CD4-positive, alpha-beta T cell (primary cell): Measurements from ENCODE around the gene EGFR. TPM values are rescaled to one million over a fixed set of nuclear protein-coding genes. Genes with fewer than 3 reads are reported as not detected.

ENCODE experiments used
- ATAC-seq: fragments of 200-7000 bp; cut with Tn5 transposase; one replicate; pipeline ENCODE4 v1.10.0; 2022; ENCODE audit warnings: mild to moderate bottlenecking; ENCODE audit not compliant: poor library complexity
- CTCF ChIA-PET: fragments of 350-600 bp; sonication (Branson Sonifier 250); formaldehyde crosslinking; loops from one replicate; lab custom pipeline; 2021; ENCODE audit warnings: antibody characterized with exemption, inconsistent platforms; lab: Charles Lee
- POLR2A ChIA-PET: fragments of 350-600 bp; sonication (Branson Sonifier 250); formaldehyde crosslinking; loops from one replicate; lab custom pipeline; 2021; ENCODE audit warnings: antibody characterized with exemption, inconsistent platforms; lab: Charles Lee
- DNase-seq, 14 experiments: peaks; one replicate each; pipeline ENCODE4 v3.0.0-alpha.2; 2013 to 2020; ENCODE audit warnings: mixed read lengths in 2 of 14
- H3K27ac ChIP-seq, 2 donors: one replicate each; pipeline versions ENCODE4 v1.5.1 to v1.7.0; 2013; ENCODE audit warnings: low read length in 2 of 2, low read depth in 1 of 2, mild to moderate bottlenecking in 1 of 2
- H3K27me3 ChIP-seq, 2 experiments: 1 replicate in 1 of 2; 2 replicates in 1 of 2; pipeline versions ENCODE4 v1.6.1 to v1.7.0; 2013; ENCODE audit warnings: low read length in 2 of 2, control low read depth in 1 of 2, mild to moderate bottlenecking in 1 of 2, moderate library complexity in 1 of 2; ENCODE audit not compliant: insufficient read depth in 2 of 2, control insufficient read depth in 1 of 2
- H3K36me3 ChIP-seq: one replicate; pipeline ENCODE4 v1.6.1; 2013; ENCODE audit warnings: low read length, control low read depth; ENCODE audit not compliant: insufficient read depth
- H3K4me1 ChIP-seq: one replicate; pipeline ENCODE4 v1.6.1; 2013; ENCODE audit warnings: low read length, control low read depth; ENCODE audit not compliant: insufficient read depth
- H3K4me3 ChIP-seq: one replicate; pipeline ENCODE4 v1.5.1; 2013; ENCODE audit warnings: mild to moderate bottlenecking, low read length, moderate library complexity
- H3K9me3 ChIP-seq, 2 experiments: 1 replicate in 1 of 2; 2 replicates in 1 of 2; pipeline versions ENCODE4 v1.6.1 to v1.7.0; 2013; ENCODE audit warnings: low read length in 2 of 2, mild to moderate bottlenecking in 2 of 2, control low read depth in 1 of 2, moderate library complexity in 1 of 2; ENCODE audit not compliant: control insufficient read depth in 1 of 2, insufficient read depth in 1 of 2
- H3K27ac Mint-ChIP-seq: one replicate; pipeline ENCODE4 v1.8.0; 2020; ENCODE audit warnings: mixed read lengths
- H3K27me3 Mint-ChIP-seq: one replicate; pipeline ENCODE4 v1.8.0; 2021; ENCODE audit warnings: mixed read lengths
- H3K36me3 Mint-ChIP-seq: one replicate; pipeline ENCODE4 v1.8.0; 2021; ENCODE audit warnings: low read depth, mixed read lengths
- H3K4me1 Mint-ChIP-seq: one replicate; pipeline ENCODE4 v1.8.0; 2021; ENCODE audit warnings: low read depth, mixed read lengths
- H3K4me3 Mint-ChIP-seq: one replicate; pipeline ENCODE4 v1.8.0; 2020; ENCODE audit warnings: mild to moderate bottlenecking, mixed read lengths
- H3K9me3 Mint-ChIP-seq: one replicate; pipeline ENCODE4 v1.8.0; 2020; ENCODE audit warnings: mixed read lengths
- CTCF ChIP-seq: fragments of 200-600 bp; IDR thresholded peaks from one replicate; pipeline ENCODE4 v1.8.0; 2022; ENCODE audit warnings: antibody characterized with exemption, mild to moderate bottlenecking
- intact Hi-C, 2 experiments: fragments of 100-400 bp; cut with DNase I in 1 of 2; cut with micrococcal nuclease in 1 of 2; formaldehyde crosslinking; loops; one replicate each; pipeline versions ENCODE4 v1.15.1 to v1.9.0; 2023 to 2025; cut with DNase I, micrococcal nuclease
- total RNA-seq, 174 experiments: library from RNA in 2 of 174; stranded (reverse) in 2 of 174; gene quantifications; one replicate each; pipeline ENCODE4 v1.2.3 and lab custom pipeline; 2021 to 2026

The EGFR gene
- total RNA-seq, 2 experiments from 2014 or later, result not detected

GRCh38 chr7:55016746-55017090 is 2.1 kb upstream of the EGFR start:
- ATAC-seq, result no peak
- H3K27me3 Mint-ChIP-seq, result peaks cover 66% of the 10 kb centered on the region

GRCh38 chr7:55017841-55018240 is 976 bp upstream of the EGFR start:
- H3K27ac Mint-ChIP-seq, result no peak overlapping the region
- H3K36me3 Mint-ChIP-seq, result no peaks in the 10 kb centered on the region
- peaks cover 6% of the 10 kb centered on the region for H3K4me1 ChIP-seq
- H3K27me3 Mint-ChIP-seq, result peaks cover 69% of the 10 kb centered on the region
- H3K4me3 ChIP-seq, result no peak overlapping the region
- peaks cover 0 to 7% of the 10 kb centered on the region in 2 experiments for H3K9me3 ChIP-seq
- H3K27me3 ChIP-seq, result peaks cover 30 to 50% of the 10 kb centered on the region in 2 experiments
- no peak overlapping the region for H3K27ac ChIP-seq
- peak overlapping the region; percentile 7 for H3K4me3 Mint-ChIP-seq
- ATAC-seq (no peak), DNase-seq (no peak)
- peaks cover 6% of the 10 kb centered on the region for H3K4me1 Mint-ChIP-seq
- H3K9me3 Mint-ChIP-seq, result no peaks in the 10 kb centered on the region
- intact Hi-C loops, result no loop called here
- no peaks in the 10 kb centered on the region for H3K36me3 ChIP-seq
- TF ChIP-seq CTCF, result no peak
- CTCF ChIA-PET, result no interaction called here
- POLR2A ChIA-PET, result no interaction called here

More at GRCh38 chr7:55016746-55017090, 2.1 kb upstream of the EGFR start:
- POLR2A ChIA-PET, result no interaction called here
- H3K9me3 Mint-ChIP-seq, result no peaks in the 10 kb centered on the region
- no peak overlapping the region for H3K4me3 Mint-ChIP-seq
- TF ChIP-seq CTCF, result no peak
- Histone ChIP-seq H3K36me3 (no peaks in the 10 kb centered on the region), H3K27me3 (peaks cover 28 to 49% of the 10 kb centered on the region in 2 experiments), H3K4me3 (no peak overlapping the region), H3K9me3 (peaks cover 0 to 7% of the 10 kb centered on the region in 2 experiments), H3K4me1 (peaks cover 6% of the 10 kb centered on the region), H3K27ac (no peak overlapping the region)
- intact Hi-C loops, result no loop called here
- CTCF ChIA-PET, result no interaction called here
- DNase-seq, result no peak
- H3K4me1 Mint-ChIP-seq, result peaks cover 6% of the 10 kb centered on the region
- H3K27ac Mint-ChIP-seq, result no peak overlapping the region
- no peaks in the 10 kb centered on the region for H3K36me3 Mint-ChIP-seq

GRCh38 chr7:55019191-55019690 is 424 bp downstream of the EGFR start:
- Mint-ChIP-seq H3K4me1 (peaks cover 6% of the 10 kb centered on the region), H3K27ac (no peak overlapping the region), H3K4me3 (no peak overlapping the region), H3K27me3 (peaks cover 78% of the 10 kb centered on the region), H3K9me3 (no peaks in the 10 kb centered on the region), H3K36me3 (no peaks in the 10 kb centered on the region)
- H3K4me3 ChIP-seq, result no peak overlapping the region
- ChIA-PET CTCF (no interaction called here), POLR2A (no interaction called here)
- no peaks in the 10 kb centered on the region for H3K36me3 ChIP-seq
- no peak overlapping the region for H3K27ac ChIP-seq
- intact Hi-C loops, result no loop called here
- TF ChIP-seq CTCF, result no peak
- H3K4me1 ChIP-seq, result peaks cover 6% of the 10 kb centered on the region
- no peak for ATAC-seq
- peaks cover 0 to 7% of the 10 kb centered on the region in 2 experiments for H3K9me3 ChIP-seq
- DNase-seq, result no peak
- peaks cover 30 to 50% of the 10 kb centered on the region in 2 experiments for H3K27me3 ChIP-seq
